Naive thymus-derived CD4-positive, alpha-beta T cell (primary cell): ENCODE measurements around the gene CIROP. TPM values are rescaled to one million over a fixed set of nuclear protein-coding genes. Genes with fewer than 3 reads are reported as not detected.

Source experiments
- ATAC-seq: fragments of 150-1000 bp; cut with Tn5 transposase; 2 replicates; pipeline ENCODE4 v1.10.0; 2021; ENCODE audit warnings: mild to moderate bottlenecking, moderate library complexity
- CTCF ChIA-PET: fragments of 350-600 bp; sonication (Branson Sonifier 250); formaldehyde crosslinking; loops from one replicate; lab custom pipeline; 2021; ENCODE audit warnings: antibody characterized with exemption; lab: Charles Lee
- POLR2A ChIA-PET: fragments of 350-600 bp; sonication (Branson Sonifier 250); formaldehyde crosslinking; loops from one replicate; lab custom pipeline; 2021; ENCODE audit warnings: antibody characterized with exemption, inconsistent platforms; lab: Charles Lee
- DNase-seq, 9 donors: peaks; one replicate each; pipeline versions ENCODE4 v3.0.0 to v3.0.0-alpha.2; 2020 to 2022; ENCODE audit warnings: mixed read lengths in 1 of 9
- H3K27ac ChIP-seq: one replicate; pipeline ENCODE4 v1.7.0; 2013; ENCODE audit warnings: mild to moderate bottlenecking, low read depth, low read length, moderate library complexity
- H3K27me3 ChIP-seq, 2 donors: one replicate each; pipeline ENCODE4 v1.7.0; 2013; ENCODE audit warnings: low read length in 2 of 2, mild to moderate bottlenecking in 2 of 2, moderate library complexity in 2 of 2; ENCODE audit not compliant: control insufficient read depth in 2 of 2, insufficient read depth in 2 of 2
- H3K36me3 ChIP-seq, 3 experiments: 1 replicate in 2 of 3; 2 replicates in 1 of 3; pipeline ENCODE4 v1.7.0; 2013; ENCODE audit warnings: low read length in 3 of 3, mild to moderate bottlenecking in 3 of 3, moderate library complexity in 1 of 3; ENCODE audit not compliant: insufficient read depth in 3 of 3, control insufficient read depth in 2 of 3
- H3K4me1 ChIP-seq, 2 donors: one replicate each; pipeline ENCODE4 v1.7.0; 2013; ENCODE audit warnings: low read length in 2 of 2, mild to moderate bottlenecking in 2 of 2, moderate library complexity in 1 of 2; ENCODE audit not compliant: control insufficient read depth in 2 of 2, insufficient read depth in 2 of 2
- H3K4me3 ChIP-seq: 2 replicates; pipeline ENCODE4 v1.7.0; 2013; ENCODE audit warnings: mild to moderate bottlenecking, low read length
- H3K9me3 ChIP-seq, 3 experiments: 1 replicate in 2 of 3; 2 replicates in 1 of 3; pipeline ENCODE4 v1.7.0; 2013; ENCODE audit warnings: low read length in 3 of 3; ENCODE audit not compliant: control insufficient read depth in 2 of 3
- H3K27ac Mint-ChIP-seq, 9 donors: one replicate each; pipeline ENCODE4 v1.8.0; 2020 to 2022; ENCODE audit warnings: mixed read lengths in 9 of 9, mild to moderate bottlenecking in 8 of 9, moderate library complexity in 5 of 9, inconsistent platforms in 2 of 9
- H3K27me3 Mint-ChIP-seq, 5 donors: one replicate each; pipeline ENCODE4 v1.8.0; 2021 to 2022; ENCODE audit warnings: mixed read lengths in 5 of 5, mild to moderate bottlenecking in 1 of 5
- H3K36me3 Mint-ChIP-seq, 5 donors: one replicate each; pipeline ENCODE4 v1.8.0; 2020 to 2022; ENCODE audit warnings: mixed read lengths in 5 of 5, mild to moderate bottlenecking in 3 of 5, inconsistent platforms in 1 of 5
- H3K4me1 Mint-ChIP-seq, 7 donors: one replicate each; pipeline ENCODE4 v1.8.0; 2020 to 2022; ENCODE audit warnings: mixed read lengths in 7 of 7, mild to moderate bottlenecking in 3 of 7, inconsistent platforms in 1 of 7
- H3K4me3 Mint-ChIP-seq, 10 donors: one replicate each; pipeline ENCODE4 v1.8.0; 2020 to 2022; ENCODE audit warnings: mild to moderate bottlenecking in 10 of 10, mixed read lengths in 10 of 10, moderate library complexity in 6 of 10, inconsistent platforms in 2 of 10
- H3K9me3 Mint-ChIP-seq, 11 donors: one replicate each; pipeline ENCODE4 v1.8.0; 2020 to 2022; ENCODE audit warnings: mixed read lengths in 11 of 11, mild to moderate bottlenecking in 4 of 11, inconsistent platforms in 1 of 11, moderate library complexity in 1 of 11
- intact Hi-C, 2 donors: fragments of 100-400 bp; cut with micrococcal nuclease; formaldehyde crosslinking; loops; one replicate each; pipeline ENCODE4 v1.15.1; 2023
- polyA plus RNA-seq, 2 donors: library from polyadenylated mRNA; unstranded; fragments of 300-500 nt; fragmentation: Illumina TruSeq; gene quantifications; one replicate each; pipeline ENCODE4 v1.2.3, GENCODE V29; 2021
- total RNA-seq, 6 experiments: library from RNA in 5 of 6; stranded (reverse) in 5 of 6; gene quantifications; 1 replicate in 5 of 6; 2 replicates in 1 of 6; pipeline ENCODE4 v1.2.3 and lab custom pipeline; 2021 to 2026

Gene CIROP
- total and polyA plus RNA-seq, 7 experiments from 2014 or later, result not detected

- Mint-ChIP-seq H3K36me3 (peaks cover 12 to 37% (median 27%) of the 10 kb centered on the region in 5 donors), H3K4me1 (peaks cover 11 to 47% (median 43%) of the 10 kb centered on the region in 7 donors), H3K9me3 (peaks cover 0 to 1% (median 0%) of the 10 kb centered on the region in 11 donors), H3K4me3 (no peak overlapping the region), H3K27ac (peak overlapping the region in 4 of 9 donors; percentile 18 to 85 (median 37)), H3K27me3 (no peaks in the 10 kb centered on the region)
- ATAC-seq (no peak), DNase-seq (no peak)
- Histone ChIP-seq H3K27ac (peak overlapping the region; percentile 2), H3K4me3 (no peak overlapping the region), H3K36me3 (peaks cover 22 to 90% (median 39%) of the 10 kb centered on the region in 3 experiments), H3K27me3 (no peaks in the 10 kb centered on the region), H3K9me3 (no peaks in the 10 kb centered on the region), H3K4me1 (no peaks in the 10 kb centered on the region)
- intact Hi-C loops, result loop anchor here in 1 of 2 donors (1.0 kb wide), 1 partner anchor 8 kb away; no protein-coding TSS in a partner anchor
- ChIA-PET POLR2A (interaction anchor here (0.6 to 2.3 kb wide), 4 partner anchors 8 to 46 kb away, joined by 3 to 14 read pairs (median 4); partner anchors contain the start of genes ACIN1 and C14orf119), CTCF (interaction anchor here (0.8 to 2.9 kb wide), 6 partner anchors 8 to 91 kb away, joined by 3 to 11 read pairs (median 4); partner anchors contain the start of genes ACIN1 and C14orf119)
Observed at GRCh38 chr14:23086565-23086964, 18.2 kb downstream of the CIROP start.

- DNase-seq (no peak), ATAC-seq (no peak)
- Mint-ChIP-seq H3K4me1 (peaks cover 14 to 48% (median 41%) of the 10 kb centered on the region in 7 donors), H3K9me3 (peaks cover 0 to 1% (median 0%) of the 10 kb centered on the region in 11 donors), H3K4me3 (no peak overlapping the region), H3K27me3 (no peaks in the 10 kb centered on the region), H3K27ac (peak overlapping the region in 2 of 9 donors; percentile 8 to 57), H3K36me3 (peaks cover 16 to 42% (median 29%) of the 10 kb centered on the region in 5 donors)
- H3K36me3 ChIP-seq, result peaks cover 30 to 98% (median 44%) of the 10 kb centered on the region in 3 experiments
- intact Hi-C loops, result no loop called here
- no peak overlapping the region for H3K27ac ChIP-seq
- H3K4me1 ChIP-seq, result no peaks in the 10 kb centered on the region
- ChIA-PET POLR2A (interaction anchor here (1.5 to 2.3 kb wide), 2 partner anchors 9 kb away, joined by 4 to 14 read pairs; partner anchors contain the start of genes ACIN1 and C14orf119), CTCF (interaction anchor here (0.8 to 2.9 kb wide), 6 partner anchors 9 to 90 kb away, joined by 3 to 11 read pairs (median 4); partner anchors contain the start of genes ACIN1 and C14orf119)
- no peaks in the 10 kb centered on the region for H3K9me3 ChIP-seq
- H3K27me3 ChIP-seq, result no peaks in the 10 kb centered on the region
- H3K4me3 ChIP-seq, result no peak overlapping the region
Observed at GRCh38 chr14:23085458-23085857, 19.3 kb downstream of the CIROP start.

GRCh38 chr14:23080474-23080873, 24.3 kb downstream of the CIROP start:
- Histone ChIP-seq H3K4me3 (no peak overlapping the region), H3K36me3 (peaks cover 49 to 99% (median 51%) of the 10 kb centered on the region in 3 experiments), H3K27me3 (no peaks in the 10 kb centered on the region), H3K27ac (no peak overlapping the region), H3K4me1 (no peaks in the 10 kb centered on the region), H3K9me3 (no peaks in the 10 kb centered on the region)
- H3K9me3 Mint-ChIP-seq, result no peaks in the 10 kb centered on the region
- DNase-seq (no peak), ATAC-seq (no peak)
- H3K4me3 Mint-ChIP-seq, result no peak overlapping the region
- no peaks in the 10 kb centered on the region for H3K27me3 Mint-ChIP-seq
- ChIA-PET POLR2A (interaction anchor here (0.7 to 3.9 kb wide), 4 partner anchors 9 to 88 kb away, joined by 3 to 19 read pairs (median 8); partner anchors contain the start of genes ACIN1 and C14orf119), CTCF (interaction anchor here (0.6 to 1.2 kb wide), 2 partner anchors 40 to 50 kb away, joined by 4 read pairs; no protein-coding TSS in a partner anchor)
- peak overlapping the region in 7 of 9 donors; percentile 6 to 78 (median 45) for H3K27ac Mint-ChIP-seq
- peaks cover 13 to 40% (median 20%) of the 10 kb centered on the region in 5 donors for H3K36me3 Mint-ChIP-seq
- H3K4me1 Mint-ChIP-seq, result peaks cover 5 to 21% (median 11%) of the 10 kb centered on the region in 7 donors
- intact Hi-C loops, result no loop called here

- Mint-ChIP-seq H3K36me3 (peaks cover 13 to 38% (median 19%) of the 10 kb centered on the region in 5 donors), H3K9me3 (no peaks in the 10 kb centered on the region), H3K27ac (peak overlapping the region in 6 of 9 donors; percentile 17 to 88 (median 66)), H3K4me3 (no peak overlapping the region), H3K27me3 (no peaks in the 10 kb centered on the region), H3K4me1 (peaks cover 5 to 20% (median 8%) of the 10 kb centered on the region in 7 donors)
- POLR2A ChIA-PET, result interaction anchor here (3.9 kb wide), 1 partner anchor 15 kb away, joined by 19 read pairs; the partner anchor contains the start of genes ACIN1 and C14orf119
- no peak for DNase-seq
- CTCF ChIA-PET, result interaction anchor here (0.7 kb wide), 1 partner anchor 37 kb away, joined by 3 read pairs; no protein-coding TSS in a partner anchor
- no peak for ATAC-seq
- no peak overlapping the region for H3K27ac ChIP-seq
- no peak overlapping the region for H3K4me3 ChIP-seq
- intact Hi-C loops, result no loop called here
- no peaks in the 10 kb centered on the region for H3K4me1 ChIP-seq
- no peaks in the 10 kb centered on the region for H3K27me3 ChIP-seq
- no peaks in the 10 kb centered on the region for H3K9me3 ChIP-seq
- peaks cover 51 to 99% (median 53%) of the 10 kb centered on the region in 3 experiments for H3K36me3 ChIP-seq
Observed at GRCh38 chr14:23079716-23080115, 25.1 kb downstream of the CIROP start.

- DNase-seq (no peak), ATAC-seq (peak; percentile 92)
- H3K4me3 Mint-ChIP-seq, result no peak overlapping the region
- Histone ChIP-seq H3K27ac (no peak overlapping the region), H3K4me3 (no peak overlapping the region), H3K36me3 (peaks cover 51 to 98% (median 55%) of the 10 kb centered on the region in 3 experiments), H3K9me3 (no peaks in the 10 kb centered on the region), H3K4me1 (no peaks in the 10 kb centered on the region), H3K27me3 (no peaks in the 10 kb centered on the region)
- H3K36me3 Mint-ChIP-seq, result peaks cover 13 to 35% (median 21%) of the 10 kb centered on the region in 5 donors
- no peaks in the 10 kb centered on the region for H3K9me3 Mint-ChIP-seq
- no peaks in the 10 kb centered on the region for H3K27me3 Mint-ChIP-seq
- peaks cover 3 to 20% (median 5%) of the 10 kb centered on the region in 7 donors for H3K4me1 Mint-ChIP-seq
- ChIA-PET CTCF (interaction anchor here (0.6 to 3.0 kb wide), 4 partner anchors 10 to 302 kb away, joined by 3 to 32 read pairs (median 14); partner anchors contain the start of gene SLC7A8), POLR2A (interaction anchor here (1.0 to 4.1 kb wide), 3 partner anchors 13 to 84 kb away, joined by 3 to 25 read pairs (median 20); partner anchors contain the start of genes ACIN1 and C14orf119)
- H3K27ac Mint-ChIP-seq, result peak overlapping the region in 4 of 9 donors; percentile 17 to 75 (median 64)
- intact Hi-C loops, result no loop called here
Observed at GRCh38 chr14:23078692-23079116, 26.1 kb downstream of the CIROP start.

- ChIA-PET POLR2A (interaction anchor here (0.7 to 4.1 kb wide), 5 partner anchors 9 to 115 kb away, joined by 3 to 25 read pairs (median 7); partner anchors contain the start of genes ACIN1 and C14orf119), CTCF (interaction anchor here (0.8 to 3.0 kb wide), 14 partner anchors 9 to 302 kb away, joined by 3 to 32 read pairs (median 4); partner anchors contain the start of genes ACIN1, AJUBA, C14orf119 and CEBPE)
- no peaks in the 10 kb centered on the region for H3K9me3 ChIP-seq
- no peak overlapping the region for H3K4me3 ChIP-seq
- H3K36me3 Mint-ChIP-seq, result peaks cover 13 to 35% (median 21%) of the 10 kb centered on the region in 5 donors
- H3K36me3 ChIP-seq, result peaks cover 47 to 95% (median 55%) of the 10 kb centered on the region in 3 experiments
- H3K27me3 ChIP-seq, result no peaks in the 10 kb centered on the region
- no peak for ATAC-seq
- H3K27ac ChIP-seq, result no peak overlapping the region
- H3K4me1 Mint-ChIP-seq, result peaks cover 3 to 20% (median 7%) of the 10 kb centered on the region in 7 donors
- no peaks in the 10 kb centered on the region for H3K9me3 Mint-ChIP-seq
- H3K27ac Mint-ChIP-seq, result peak overlapping the region in 3 of 9 donors; percentile 6 to 45 (median 43)
- no peaks in the 10 kb centered on the region for H3K4me1 ChIP-seq
- DNase-seq, result no peak
- H3K27me3 Mint-ChIP-seq, result no peaks in the 10 kb centered on the region
- intact Hi-C loops, result loop anchor here (1.0 kb wide), 3 partner anchors 9 to 109 kb away; no protein-coding TSS in a partner anchor
- H3K4me3 Mint-ChIP-seq, result no peak overlapping the region
Observed at GRCh38 chr14:23077962-23078361, 26.8 kb downstream of the CIROP start.
